GM12878 (cell line): ENCODE results near the gene NUP210. TPM values are rescaled to one million over a fixed set of nuclear protein-coding genes. Genes with fewer than 3 reads are reported as not detected.

Experiments used
- KAT2A ChIP-seq: conservative IDR thresholded peaks from 2 replicates; pipeline ENCODE4 v1.6.1; 2011; ENCODE audit warnings: low read depth, low read length; ENCODE audit not compliant: control insufficient read depth
- MXI1 ChIP-seq: fragments of 150-350 bp; IDR thresholded peaks from 2 replicates; pipeline ENCODE4 v1.6.1; 2011; ENCODE audit warnings: low read depth, mild to moderate bottlenecking, inconsistent platforms, low read length, improper control_type of control experiment
- SKIL ChIP-seq: fragments of 450-650 bp; IDR thresholded peaks from 2 replicates; pipeline ENCODE4 v1.6.1; 2017; ENCODE audit warnings: mild to moderate bottlenecking, low read depth, inconsistent platforms; ENCODE audit not compliant: poor library complexity, severe bottlenecking
- TAF1 ChIP-seq: IDR thresholded peaks from 2 replicates; pipeline ENCODE4 v1.6.1; 2011; ENCODE audit warnings: mild to moderate bottlenecking, low read depth, low read length, borderline replicate concordance
- YBX1 ChIP-seq: fragments of 450-650 bp; IDR thresholded peaks from 2 replicates; pipeline ENCODE4 v1.6.1; 2016; ENCODE audit warnings: antibody characterized with exemption
- ZBTB11 ChIP-seq: fragments of 450-650 bp; formaldehyde crosslinking; IDR thresholded peaks from 2 replicates; pipeline ENCODE4 v1.5.0; 2022; ENCODE audit warnings: mild to moderate bottlenecking, missing genetic modification characterization
- ZBTB40 ChIP-seq: fragments of 450-650 bp; IDR thresholded peaks from 2 replicates; pipeline ENCODE4 v1.6.1; 2016; ENCODE audit warnings: mild to moderate bottlenecking, moderate library complexity, borderline replicate concordance
- polyA plus RNA-seq, 11 experiments: library from polyadenylated mRNA; depleted of rRNA in 4 of 11; unstranded in 6 of 11; stranded (reverse) in 5 of 11; fragments of >200 nt; fragmentation: Nextera tagmentation in 4 of 11; fragmentation: Illumina TruSeq in 1 of 11; extraction: Ambion mirVana in 4 of 11; extraction: Trizol in 1 of 11; gene quantifications; 1 replicate in 1 of 11; 2 replicates in 10 of 11; pipeline versions ENCODE4 v1.2.1 to v1.2.3, GENCODE V29; 2011 to 2016; ENCODE audit warnings: inconsistent platforms in 2 of 11, missing spikeins in 2 of 11, low read depth in 1 of 11
- total RNA-seq, 4 experiments: library from RNA; depleted of rRNA in 3 of 4; stranded (reverse); fragments of >200 nt in 3 of 4; fragmentation: Illumina TruSeq in 1 of 4; extraction: Trizol in 1 of 4; gene quantifications; 2 replicates each; pipeline versions ENCODE4 v1.2.1 to v1.2.3, GENCODE V29; 2013 to 2021

NUP210 gene
- total and polyA plus RNA-seq, 10 of the 15 experiments (the other 5 are each of a cell fraction or from before 2014, with no cell fraction given): 2.9 to 150 (median 76.0) TPM

- TF ChIP-seq ZBTB40 (no peak), ZBTB11 (no peak), MXI1 (no peak), TAF1 (no peak), SKIL (no peak), KAT2A (no peak), YBX1 (no peak)
These were observed 4.2 kb upstream of the NUP210 start (continued) for GRCh38 chr3:13424141-13424844.
